Effector CD4-positive, alpha-beta T cell (primary cell): ENCODE data around the gene PARP15.

Source experiments
- DNase-seq: peaks from one replicate; pipeline ENCODE4 v3.0.0-alpha.2; 2020

PARP15 gene

GRCh38 chr3:122576174-122576940, 1.1 kb upstream of the PARP15 start:
- no peak for DNase-seq

GRCh38 chr3:122578069-122578740, 755 bp downstream of the PARP15 start:
- DNase-seq, result no peak

- DNase-seq, result no peak
Observed at GRCh38 chr3:122580470-122580869, 3.0 kb downstream of the PARP15 start.

- DNase-seq, result no peak
Observed at GRCh38 chr3:122581622-122582021, 4.2 kb downstream of the PARP15 start.

GRCh38 chr3:122582390-122582789, 4.9 kb downstream of the PARP15 start:
- DNase-seq, result no peak

- DNase-seq, result no peak
Observed at GRCh38 chr3:122586098-122586497, 8.6 kb downstream of the PARP15 start.

GRCh38 chr3:122586773-122587485, 9.5 kb downstream of the PARP15 start:
- no peak for DNase-seq

- no peak for DNase-seq
Observed at GRCh38 chr3:122587572-122587971, 10.1 kb downstream of the PARP15 start.

- DNase-seq, result no peak
Observed at GRCh38 chr3:122589297-122589696, 11.8 kb downstream of the PARP15 start.

- DNase-seq, result no peak
Observed at GRCh38 chr3:122590610-122591009, 13.2 kb downstream of the PARP15 start.

- no peak for DNase-seq
Observed at GRCh38 chr3:122594025-122594424, 16.6 kb downstream of the PARP15 start.

GRCh38 chr3:122598151-122598550, 20.7 kb downstream of the PARP15 start:
- DNase-seq, result no peak

GRCh38 chr3:122598556-122598955, 21.1 kb downstream of the PARP15 start:
- no peak for DNase-seq

- no peak for DNase-seq
Observed at GRCh38 chr3:122602011-122602710, 24.7 kb downstream of the PARP15 start.

GRCh38 chr3:122603056-122603455, 25.6 kb downstream of the PARP15 start:
- no peak for DNase-seq

GRCh38 chr3:122606330-122606729, 28.9 kb downstream of the PARP15 start:
- no peak for DNase-seq

- DNase-seq, result no peak
Observed at GRCh38 chr3:122608916-122609315, 31.5 kb downstream of the PARP15 start.

- no peak for DNase-seq
Observed at GRCh38 chr3:122609798-122610559, 32.5 kb downstream of the PARP15 start.

- DNase-seq, result no peak
Observed at GRCh38 chr3:122612696-122613095, 35.2 kb downstream of the PARP15 start.

GRCh38 chr3:122615303-122615702, 37.9 kb downstream of the PARP15 start:
- no peak for DNase-seq

- no peak for DNase-seq
Observed at GRCh38 chr3:122618614-122619013, 41.2 kb downstream of the PARP15 start.

GRCh38 chr3:122619040-122619439, 41.6 kb downstream of the PARP15 start:
- DNase-seq, result no peak
